Stomach (tissue), 9 donors: Measurements from ENCODE around the gene SLC26A1. TPM values are rescaled to one million over a fixed set of nuclear protein-coding genes. Genes with fewer than 3 reads are reported as not detected.
A peak's percentile ranks its signal among the peaks of the same experiment; 100 is the strongest.
"Not testable (repeated sequence)": the region's sequence is repeated elsewhere in the genome, so short reads cannot be mapped to it uniquely, and the experiment has no call there.

ENCODE experiments used
- DNase-seq, 2 donors: peaks; one replicate each; pipeline versions ENCODE4 v3.0.0 to v3.0.0-alpha.2; 2013 to 2019
- H3K27ac ChIP-seq, 5 donors: fragments of 200-600 bp in 4 of 5; sonication (generic) in 4 of 5; one replicate each; pipeline ENCODE4 v1.5.1; 2013 to 2019; ENCODE audit warnings: mild to moderate bottlenecking in 1 of 5, moderate library complexity in 1 of 5
- H3K27me3 ChIP-seq, 3 donors: fragments of 200-600 bp; sonication (generic); one replicate each; pipeline ENCODE4 v1.5.1; 2017 to 2019; ENCODE audit warnings: mixed run types in 1 of 3
- H3K36me3 ChIP-seq, 4 donors: fragments of 200-600 bp; sonication (generic); 1 replicate in 3 of 4; 2 replicates in 1 of 4; pipeline ENCODE4 v1.5.1; 2016 to 2019
- H3K4me1 ChIP-seq, 4 donors: fragments of 200-600 bp; sonication (generic); one replicate each; pipeline ENCODE4 v1.5.1; 2016 to 2019
- H3K4me3 ChIP-seq, 4 donors: fragments of 200-600 bp; sonication (generic) in 3 of 4; one replicate each; pipeline ENCODE4 v1.5.1; 2016 to 2019; ENCODE audit warnings: mild to moderate bottlenecking in 1 of 4
- H3K9me3 ChIP-seq, 4 donors: fragments of 200-600 bp; sonication (generic); one replicate each; pipeline ENCODE4 v1.5.1; 2016 to 2019
- EP300 ChIP-seq: sonication (generic); formaldehyde crosslinking; IDR thresholded peaks from one replicate; pipeline ENCODE4 v1.6.1; 2017; ENCODE audit warnings: antibody characterized with exemption
- POLR2A ChIP-seq, 4 donors: fragments of 450-650 bp; IDR thresholded peaks; one replicate each; pipeline ENCODE4 v1.6.1; 2016; ENCODE audit warnings: antibody characterized with exemption in 4 of 4, control low read depth in 2 of 4, mild to moderate bottlenecking in 1 of 4, moderate library complexity in 1 of 4
- POLR2AphosphoS5 ChIP-seq, 3 donors: sonication (generic); formaldehyde crosslinking; IDR thresholded peaks; one replicate each; pipeline ENCODE4 v1.6.1; 2016; ENCODE audit warnings: antibody characterized with exemption in 3 of 3
- WGBS, 5 donors: extraction: QIAGEN DNeasy Blood & Tissue Kit in 3 of 5; methylation state at CpG; one replicate each; pipeline versions ENCODE4 v1.1.5 to v1.1.7; 2013 to 2018; 5-methylcytosine and 5-hydroxymethylcytosine counted together
- intact Hi-C: fragments of 100-400 bp; cut with DNase I; formaldehyde crosslinking; loops from one replicate; pipeline ENCODE4 v1.15.1; 2023; ENCODE audit warnings: low total_unique reads
- polyA plus RNA-seq, 3 donors: library from polyadenylated mRNA; stranded (reverse); fragments of 200-250 nt; gene quantifications; one replicate each; pipeline ENCODE4 v1.2.3, GENCODE V29; 2013
- total RNA-seq, 5 donors: library from RNA; depleted of rRNA; stranded (reverse); fragments of >200 nt; gene quantifications; one replicate each; pipeline versions ENCODE4 v1.1.0 to v1.2.3, GENCODE V29; 2014 to 2016
- TF ChIP-seq, protein P1 (sequence below), 7 experiments: fragments of 450-650 bp in 4 of 7; fragments of 200-600 bp in 3 of 7; sonication (generic) in 3 of 7; IDR thresholded peaks; one replicate each; pipeline ENCODE4 v1.5.1; 2016 to 2019; ENCODE audit warnings: antibody characterized with exemption in 7 of 7, control low read depth in 2 of 7, mild to moderate bottlenecking in 1 of 7
- donor health status: healthy with polysubstance abuse.
- donor health status: Bipolar disorder and iron deficiency.
- donor health status: healthy.

SLC26A1 gene
- total and polyA plus RNA-seq, 8 donors: 0.18 to 8.9 (median 3.5) TPM; not detected in 3

GRCh38 chr4:984336-985054 is 8.7 kb downstream of the SLC26A1 start:
- WGBS, 5 donors: 67 to 79% (median 68%) methylated on average over 15 of the region's 15 CpGs
- Histone ChIP-seq H3K4me3 (peak overlapping the region in 3 of 4 donors; percentile 29 to 43 (median 29)), H3K36me3 (peaks cover 0 to 8% (median 4%) of the 10 kb centered on the region in 4 donors), H3K9me3 (no peaks in the 10 kb centered on the region), H3K27me3 (no peaks in the 10 kb centered on the region), H3K4me1 (peaks cover 31 to 43% (median 36%) of the 10 kb centered on the region in 4 donors), H3K27ac (peak overlapping the region in 3 of 5 donors; percentile 18 to 45 (median 35))
- DNase-seq: no peak
- intact Hi-C loops: no loop called here
- TF ChIP-seq, protein P1, sequence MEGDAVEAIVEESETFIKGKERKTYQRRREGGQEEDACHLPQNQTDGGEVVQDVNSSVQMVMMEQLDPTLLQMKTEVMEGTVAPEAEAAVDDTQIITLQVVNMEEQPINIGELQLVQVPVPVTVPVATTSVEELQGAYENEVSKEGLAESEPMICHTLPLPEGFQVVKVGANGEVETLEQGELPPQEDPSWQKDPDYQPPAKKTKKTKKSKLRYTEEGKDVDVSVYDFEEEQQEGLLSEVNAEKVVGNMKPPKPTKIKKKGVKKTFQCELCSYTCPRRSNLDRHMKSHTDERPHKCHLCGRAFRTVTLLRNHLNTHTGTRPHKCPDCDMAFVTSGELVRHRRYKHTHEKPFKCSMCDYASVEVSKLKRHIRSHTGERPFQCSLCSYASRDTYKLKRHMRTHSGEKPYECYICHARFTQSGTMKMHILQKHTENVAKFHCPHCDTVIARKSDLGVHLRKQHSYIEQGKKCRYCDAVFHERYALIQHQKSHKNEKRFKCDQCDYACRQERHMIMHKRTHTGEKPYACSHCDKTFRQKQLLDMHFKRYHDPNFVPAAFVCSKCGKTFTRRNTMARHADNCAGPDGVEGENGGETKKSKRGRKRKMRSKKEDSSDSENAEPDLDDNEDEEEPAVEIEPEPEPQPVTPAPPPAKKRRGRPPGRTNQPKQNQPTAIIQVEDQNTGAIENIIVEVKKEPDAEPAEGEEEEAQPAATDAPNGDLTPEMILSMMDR (IDR thresholded peaks at IDR 0.05): no peak
- no peak for TF ChIP-seq POLR2AphosphoS5 (IDR thresholded peaks at IDR 0.05)
- TF ChIP-seq POLR2A (IDR thresholded peaks at IDR 0.05): no peak
- TF ChIP-seq EP300: no peak

GRCh38 chr4:982814-983213 is 10.4 kb downstream of the SLC26A1 start:
- no peak overlapping the region for H3K4me3 ChIP-seq
- H3K27me3 ChIP-seq: no peaks in the 10 kb centered on the region
- WGBS, 5 donors: 95 to 98% (median 97%) methylated on average over 15 of the region's 15 CpGs
- intact Hi-C loops: no loop called here
- H3K4me1 ChIP-seq: peaks cover 26 to 31% (median 30%) of the 10 kb centered on the region in 4 donors
- TF ChIP-seq POLR2AphosphoS5 (IDR thresholded peaks at IDR 0.05) (no peak), EP300 (no peak), POLR2A (IDR thresholded peaks at IDR 0.05) (no peak)
- TF ChIP-seq, protein P1 (IDR thresholded peaks at IDR 0.05): no peak
- no peaks in the 10 kb centered on the region for H3K9me3 ChIP-seq
- H3K36me3 ChIP-seq: no peaks in the 10 kb centered on the region
- no peak overlapping the region for H3K27ac ChIP-seq
- DNase-seq: no peak

GRCh38 chr4:982291-982690 is 10.9 kb downstream of the SLC26A1 start:
- no peak overlapping the region for H3K4me3 ChIP-seq
- no peak for TF ChIP-seq POLR2AphosphoS5 (IDR thresholded peaks at IDR 0.05)
- no peaks in the 10 kb centered on the region for H3K27me3 ChIP-seq
- H3K4me1 ChIP-seq: peaks cover 20 to 26% (median 25%) of the 10 kb centered on the region in 4 donors
- no peak overlapping the region for H3K27ac ChIP-seq
- no peaks in the 10 kb centered on the region for H3K9me3 ChIP-seq
- H3K36me3 ChIP-seq: no peaks in the 10 kb centered on the region
- 89 to 95% (median 95%) methylated on average over 16 to 17 of the region's 17 CpGs for WGBS, 5 donors
- intact Hi-C loops: no loop called here
- no peak for DNase-seq

- TF ChIP-seq, protein P1 (IDR thresholded peaks at IDR 0.05): no peak
- no peak for TF ChIP-seq POLR2AphosphoS5 (IDR thresholded peaks at IDR 0.05)
- TF ChIP-seq EP300: no peak
- TF ChIP-seq POLR2A (IDR thresholded peaks at IDR 0.05): no peak
- no peak overlapping the region for H3K27ac ChIP-seq
- intact Hi-C loops: no loop called here
- H3K36me3 ChIP-seq: no peaks in the 10 kb centered on the region
- no peaks in the 10 kb centered on the region for H3K27me3 ChIP-seq
- no peaks in the 10 kb centered on the region for H3K9me3 ChIP-seq
- H3K4me1 ChIP-seq: peaks cover 0 to under 1% (median under 1%) of the 10 kb centered on the region in 4 donors
- no peak overlapping the region for H3K4me3 ChIP-seq
- no peak for DNase-seq
- 53 to 79% (median 68%) methylated on average over 20 of the region's 20 CpGs for WGBS, 5 donors
Observed at GRCh38 chr4:978957-979701, 14.1 kb downstream of the SLC26A1 start.

GRCh38 chr4:976016-976415 is 17.2 kb downstream of the SLC26A1 start:
- H3K27me3 ChIP-seq, intact Hi-C loops, H3K9me3 ChIP-seq, DNase-seq, H3K27ac ChIP-seq, H3K36me3 ChIP-seq, H3K4me3 ChIP-seq: not testable (repeated sequence)
- peaks cover 22 to 27% (median 27%) of the 10 kb centered on the region in 4 donors for H3K4me1 ChIP-seq
- WGBS, 5 donors: 80 to 99% (median 98%) methylated on average over 2 to 22 of the region's 25 CpGs
